Measurements from ENCODE around the gene SLC4A8.

DNA sequence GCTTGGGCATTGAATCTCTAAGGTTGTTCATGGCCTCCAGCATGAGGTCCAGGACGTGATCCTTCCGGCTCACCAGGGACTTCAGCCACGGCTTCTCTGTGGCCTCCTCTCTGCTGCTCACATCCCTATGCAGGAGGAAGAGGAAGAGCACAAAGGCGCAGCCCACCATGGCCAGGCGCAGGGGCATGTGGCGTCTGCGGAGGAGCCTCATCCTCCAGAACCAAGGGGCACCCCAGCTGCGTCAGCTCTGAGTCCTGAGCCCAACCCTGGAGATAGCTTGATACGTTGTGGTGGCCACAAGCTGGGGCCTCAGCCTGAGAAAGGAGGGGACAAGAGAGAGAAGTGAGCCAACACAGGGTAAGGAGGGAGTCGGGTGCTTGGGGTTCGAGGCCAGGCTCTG, 45.1 kb upstream of the SLC4A8 start:
- TF ChIP-seq CTCF (IDR thresholded peaks at IDR 0.05), result no peak
- TF ChIP-seq, protein P1, sequence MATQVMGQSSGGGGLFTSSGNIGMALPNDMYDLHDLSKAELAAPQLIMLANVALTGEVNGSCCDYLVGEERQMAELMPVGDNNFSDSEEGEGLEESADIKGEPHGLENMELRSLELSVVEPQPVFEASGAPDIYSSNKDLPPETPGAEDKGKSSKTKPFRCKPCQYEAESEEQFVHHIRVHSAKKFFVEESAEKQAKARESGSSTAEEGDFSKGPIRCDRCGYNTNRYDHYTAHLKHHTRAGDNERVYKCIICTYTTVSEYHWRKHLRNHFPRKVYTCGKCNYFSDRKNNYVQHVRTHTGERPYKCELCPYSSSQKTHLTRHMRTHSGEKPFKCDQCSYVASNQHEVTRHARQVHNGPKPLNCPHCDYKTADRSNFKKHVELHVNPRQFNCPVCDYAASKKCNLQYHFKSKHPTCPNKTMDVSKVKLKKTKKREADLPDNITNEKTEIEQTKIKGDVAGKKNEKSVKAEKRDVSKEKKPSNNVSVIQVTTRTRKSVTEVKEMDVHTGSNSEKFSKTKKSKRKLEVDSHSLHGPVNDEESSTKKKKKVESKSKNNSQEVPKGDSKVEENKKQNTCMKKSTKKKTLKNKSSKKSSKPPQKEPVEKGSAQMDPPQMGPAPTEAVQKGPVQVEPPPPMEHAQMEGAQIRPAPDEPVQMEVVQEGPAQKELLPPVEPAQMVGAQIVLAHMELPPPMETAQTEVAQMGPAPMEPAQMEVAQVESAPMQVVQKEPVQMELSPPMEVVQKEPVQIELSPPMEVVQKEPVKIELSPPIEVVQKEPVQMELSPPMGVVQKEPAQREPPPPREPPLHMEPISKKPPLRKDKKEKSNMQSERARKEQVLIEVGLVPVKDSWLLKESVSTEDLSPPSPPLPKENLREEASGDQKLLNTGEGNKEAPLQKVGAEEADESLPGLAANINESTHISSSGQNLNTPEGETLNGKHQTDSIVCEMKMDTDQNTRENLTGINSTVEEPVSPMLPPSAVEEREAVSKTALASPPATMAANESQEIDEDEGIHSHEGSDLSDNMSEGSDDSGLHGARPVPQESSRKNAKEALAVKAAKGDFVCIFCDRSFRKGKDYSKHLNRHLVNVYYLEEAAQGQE (IDR thresholded peaks at IDR 0.05), result no peak
- no peak for TF ChIP-seq POLR2A (IDR thresholded peaks at IDR 0.05; ENCODE audit: low read length)
- no peak for TF ChIP-seq SMC3 (IDR thresholded peaks at IDR 0.05)
